Loucy (cell line): ENCODE data around the gene SPATC1L.

Source experiments
- CTCF ChIP-seq: fragments of 200-600 bp; sonication (generic); conservative IDR thresholded peaks from 2 replicates; pipeline ENCODE4 v1.5.1; 2014; ENCODE audit warnings: mild to moderate bottlenecking, antibody characterized with exemption, low read length
- EZH2phosphoT487 ChIP-seq: fragments of 200-600 bp; IDR thresholded peaks from 2 replicates; pipeline ENCODE4 v1.6.1; 2018; ENCODE audit warnings: antibody characterized with exemption, mild to moderate bottlenecking, moderate library complexity, borderline replicate concordance

GRCh38 chr21:46145159-46145839 lies 39.0 kb downstream of the SPATC1L start:
- TF ChIP-seq CTCF (no peak), EZH2phosphoT487 (no peak)
